ENCODE data around the gene AJM1.

GRCh38 chr9:136828474-136829140 lies 13.7 kb upstream of the AJM1 start:
- TF ChIP-seq POLR2A (IDR thresholded peaks at IDR 0.05) (no peak), CTCF (IDR thresholded peaks at IDR 0.05) (no peak), POLR2AphosphoS5 (IDR thresholded peaks at IDR 0.05) (no peak), EP300 (IDR thresholded peaks at IDR 0.05) (no peak)

Data from upper lobe of left lung (tissue), 4 donors.